Measurements from ENCODE around the gene DPM3.

GRCh38 chr1:155092641-155093040, 47.7 kb downstream of the DPM3 start:
- TF ChIP-seq CTCF (IDR thresholded peaks at IDR 0.05; ENCODE audit: insufficient read depth, low read length) (no peak), POLR2AphosphoS5 (IDR thresholded peaks at IDR 0.05; ENCODE audit: low read depth) (no peak)
